H9 (cell line): Measurements from ENCODE around the gene LDLRAD4. TPM values are rescaled to one million over a fixed set of nuclear protein-coding genes. Genes with fewer than 3 reads are reported as not detected.
A peak's percentile ranks its signal among the peaks of the same experiment; 100 is the strongest.

Experiments
- DNase-seq: peaks from one replicate; pipeline ENCODE4 v3.0.0-alpha.2; 2017
- H2AFZ ChIP-seq: one replicate; pipeline ENCODE4 v1.6.1; 2013; ENCODE audit warnings: mild to moderate bottlenecking, low read length, control low read depth, moderate library complexity
- H2AK5ac ChIP-seq: 2 replicates; pipeline ENCODE4 v1.6.1; 2013; ENCODE audit warnings: low read length, control low read depth, mixed read lengths; ENCODE audit not compliant: insufficient read length
- H2BK120ac ChIP-seq: one replicate; pipeline ENCODE4 v1.6.1; 2013; ENCODE audit warnings: low read depth, mild to moderate bottlenecking, low read length, control low read depth, inconsistent platforms; ENCODE audit not compliant: poor library complexity, severe bottlenecking
- H2BK12ac ChIP-seq: 2 replicates; pipeline ENCODE4 v1.6.1; 2013; ENCODE audit warnings: low read length, control low read depth, mixed read lengths, low read depth; ENCODE audit not compliant: insufficient read length
- H2BK15ac ChIP-seq: 2 replicates; pipeline ENCODE4 v1.6.1; 2013; ENCODE audit warnings: low read depth, low read length, control low read depth
- H2BK20ac ChIP-seq: one replicate; pipeline ENCODE4 v1.6.1; 2013; ENCODE audit warnings: low read depth, mild to moderate bottlenecking, low read length, control low read depth, inconsistent platforms; ENCODE audit not compliant: poor library complexity, severe bottlenecking
- H2BK5ac ChIP-seq: 2 replicates; pipeline ENCODE4 v1.6.1; 2013; ENCODE audit warnings: low read length, control low read depth, mixed read lengths; ENCODE audit not compliant: insufficient read length
- H3K14ac ChIP-seq: 2 replicates; pipeline ENCODE4 v1.6.1; 2013; ENCODE audit warnings: low read length, control low read depth; ENCODE audit not compliant: insufficient read depth
- H3K18ac ChIP-seq: 2 replicates; pipeline ENCODE4 v1.6.1; 2013; ENCODE audit warnings: low read depth, mild to moderate bottlenecking, mixed read lengths, low read length, control low read depth; ENCODE audit not compliant: insufficient read length
- H3K23ac ChIP-seq: 2 replicates; pipeline ENCODE4 v1.6.1; 2013; ENCODE audit warnings: low read length, control low read depth, mixed read lengths, low read depth; ENCODE audit not compliant: insufficient read length
- H3K23me2 ChIP-seq: 2 replicates; pipeline ENCODE4 v1.6.1; 2013; ENCODE audit warnings: low read depth, mild to moderate bottlenecking, mixed read lengths, low read length, control low read depth; ENCODE audit not compliant: insufficient read length, poor library complexity, severe bottlenecking
- H3K27ac ChIP-seq: 2 replicates; pipeline ENCODE4 v1.5.1; 2013; ENCODE audit warnings: low read length, control low read depth, mixed read lengths, low read depth; ENCODE audit not compliant: insufficient read length
- H3K27me3 ChIP-seq: 2 replicates; pipeline ENCODE4 v1.6.1; 2013; ENCODE audit warnings: low read length, control low read depth, inconsistent platforms; ENCODE audit not compliant: insufficient read depth
- H3K4ac ChIP-seq: 2 replicates; pipeline ENCODE4 v1.6.1; 2013; ENCODE audit warnings: low read depth, mild to moderate bottlenecking, control low read depth, inconsistent platforms, low read length, moderate library complexity
- H3K4me1 ChIP-seq: 2 replicates; pipeline ENCODE4 v1.6.1; 2013; ENCODE audit warnings: low read length, control low read depth, inconsistent platforms; ENCODE audit not compliant: insufficient read depth
- H3K4me2 ChIP-seq: 2 replicates; pipeline ENCODE4 v1.6.1; 2013; ENCODE audit warnings: low read length, control low read depth, mixed read lengths; ENCODE audit not compliant: insufficient read length, insufficient read depth
- H3K56ac ChIP-seq: 2 replicates; pipeline ENCODE4 v1.6.1; 2013; ENCODE audit warnings: low read depth, mild to moderate bottlenecking, mixed read lengths, low read length, control low read depth; ENCODE audit not compliant: insufficient read length
- H3K79me1 ChIP-seq: 2 replicates; pipeline ENCODE4 v1.6.1; 2013; ENCODE audit warnings: low read depth, mild to moderate bottlenecking, moderate library complexity, low read length, control low read depth, inconsistent platforms; ENCODE audit not compliant: insufficient read depth, poor library complexity, severe bottlenecking
- H3K79me2 ChIP-seq: 2 replicates; pipeline ENCODE4 v1.6.1; 2013; ENCODE audit warnings: low read length, control low read depth, inconsistent platforms; ENCODE audit not compliant: insufficient read depth
- H3K9ac ChIP-seq: 2 replicates; pipeline ENCODE4 v1.6.1; 2013; ENCODE audit warnings: low read length, control low read depth, mixed read lengths; ENCODE audit not compliant: insufficient read length; ENCODE audit errors: extremely low read depth
- H3K9me3 ChIP-seq: one replicate; pipeline ENCODE4 v1.6.1; 2013; ENCODE audit warnings: low read depth, low read length, inconsistent platforms; ENCODE audit not compliant: control insufficient read depth
- H3T11ph ChIP-seq: one replicate; pipeline ENCODE4 v1.6.1; 2013; ENCODE audit warnings: mild to moderate bottlenecking, low read length, control low read depth, inconsistent platforms
- H4K20me1 ChIP-seq: one replicate; pipeline ENCODE4 v1.6.1; 2013; ENCODE audit not compliant: control insufficient read depth, insufficient read length, insufficient read depth
- H4K5ac ChIP-seq: 2 replicates; pipeline ENCODE4 v1.6.1; 2013; ENCODE audit warnings: low read depth, mild to moderate bottlenecking, mixed read lengths, low read length, control low read depth; ENCODE audit not compliant: insufficient read length
- H4K8ac ChIP-seq: replicated peaks from 2 replicates; pipeline ENCODE4 v1.6.1; 2013; ENCODE audit warnings: low read length, control low read depth, mixed read lengths, low read depth; ENCODE audit not compliant: insufficient read length
- H4K91ac ChIP-seq: 2 replicates; pipeline ENCODE4 v1.6.1; 2013; ENCODE audit warnings: low read depth, mild to moderate bottlenecking, moderate library complexity, mixed read lengths, low read length, control low read depth; ENCODE audit not compliant: insufficient read length
- H3K27ac Mint-ChIP-seq, 3 experiments: 2 replicates in 2 of 3; 3 replicates in 1 of 3; pipeline ENCODE4 v1.8.0; 2020 to 2021; ENCODE audit warnings: mixed read lengths in 3 of 3, mild to moderate bottlenecking in 1 of 3, moderate library complexity in 1 of 3
- H3K27me3 Mint-ChIP-seq: 2 replicates; pipeline ENCODE4 v1.8.0; 2021; ENCODE audit warnings: low read depth, mild to moderate bottlenecking, moderate library complexity, mixed read lengths
- H3K36me3 Mint-ChIP-seq, 3 experiments: 2 replicates in 2 of 3; 3 replicates in 1 of 3; pipeline ENCODE4 v1.8.0; 2020 to 2021; ENCODE audit warnings: low read depth in 3 of 3, mixed read lengths in 3 of 3; ENCODE audit not compliant: insufficient read depth in 1 of 3
- H3K4me1 Mint-ChIP-seq, 2 experiments: 2 replicates each; pipeline ENCODE4 v1.8.0; 2020; ENCODE audit warnings: mixed read lengths in 2 of 2
- H3K4me3 Mint-ChIP-seq, 2 experiments: 2 replicates in 1 of 2; 3 replicates in 1 of 2; pipeline ENCODE4 v1.8.0; 2020 to 2021; ENCODE audit warnings: mild to moderate bottlenecking in 2 of 2, mixed read lengths in 2 of 2, moderate library complexity in 1 of 2
- H3K9me3 Mint-ChIP-seq, 2 experiments: 2 replicates in 1 of 2; 3 replicates in 1 of 2; pipeline ENCODE4 v1.8.0; 2020; ENCODE audit warnings: mild to moderate bottlenecking in 2 of 2, mixed read lengths in 2 of 2, moderate library complexity in 1 of 2
- whole genome bisulfite sequencing: extraction: QIAGEN DNeasy Blood & Tissue Kit; methylation state at CpG from one replicate; pipeline ENCODE4 v1.1.7; 2013; ENCODE audit warnings: missing lambda C conversion rate, low lambda C conversion rate, mixed read lengths; ENCODE audit not compliant: insufficient read length; ENCODE audit errors: extremely low coverage; 5-methylcytosine and 5-hydroxymethylcytosine counted together
- total RNA-seq: library from RNA; stranded (reverse); gene quantifications from 2 replicates; pipeline ENCODE4 v1.2.1, GENCODE V29; 2021
- TF ChIP-seq, protein P1 (sequence below): fragments of 200-600 bp; sonication (generic); conservative IDR thresholded peaks from 3 replicates; pipeline ENCODE4 v1.8.0; 2021; ENCODE audit warnings: antibody characterized with exemption, mild to moderate bottlenecking

Gene LDLRAD4
- total RNA-seq, 1 experiment from 2014 or later = 3.9 TPM

DNA sequence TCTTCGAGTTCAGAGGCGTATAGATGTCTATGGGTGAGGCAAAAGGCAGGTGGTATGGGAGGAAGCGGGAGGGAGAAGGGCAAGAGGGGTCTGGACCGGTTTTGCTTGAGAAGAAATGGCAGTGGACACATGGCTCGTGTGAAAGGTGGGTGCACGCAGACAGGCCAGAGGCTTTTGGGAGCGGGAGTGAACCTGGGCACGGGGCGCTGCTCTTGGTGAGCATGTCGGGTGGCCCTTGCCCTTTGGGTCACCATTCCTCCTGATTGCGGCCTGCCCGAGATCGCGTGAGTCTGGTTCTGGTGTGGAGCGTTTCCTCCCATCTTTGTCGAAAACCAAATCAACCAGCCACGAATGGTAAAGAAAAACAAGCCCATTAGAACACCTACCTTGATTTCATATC lies 12.6 kb downstream of the LDLRAD4 start:
- TF ChIP-seq, protein P1, sequence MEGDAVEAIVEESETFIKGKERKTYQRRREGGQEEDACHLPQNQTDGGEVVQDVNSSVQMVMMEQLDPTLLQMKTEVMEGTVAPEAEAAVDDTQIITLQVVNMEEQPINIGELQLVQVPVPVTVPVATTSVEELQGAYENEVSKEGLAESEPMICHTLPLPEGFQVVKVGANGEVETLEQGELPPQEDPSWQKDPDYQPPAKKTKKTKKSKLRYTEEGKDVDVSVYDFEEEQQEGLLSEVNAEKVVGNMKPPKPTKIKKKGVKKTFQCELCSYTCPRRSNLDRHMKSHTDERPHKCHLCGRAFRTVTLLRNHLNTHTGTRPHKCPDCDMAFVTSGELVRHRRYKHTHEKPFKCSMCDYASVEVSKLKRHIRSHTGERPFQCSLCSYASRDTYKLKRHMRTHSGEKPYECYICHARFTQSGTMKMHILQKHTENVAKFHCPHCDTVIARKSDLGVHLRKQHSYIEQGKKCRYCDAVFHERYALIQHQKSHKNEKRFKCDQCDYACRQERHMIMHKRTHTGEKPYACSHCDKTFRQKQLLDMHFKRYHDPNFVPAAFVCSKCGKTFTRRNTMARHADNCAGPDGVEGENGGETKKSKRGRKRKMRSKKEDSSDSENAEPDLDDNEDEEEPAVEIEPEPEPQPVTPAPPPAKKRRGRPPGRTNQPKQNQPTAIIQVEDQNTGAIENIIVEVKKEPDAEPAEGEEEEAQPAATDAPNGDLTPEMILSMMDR = no peak
- WGBS = no CpG with 5 or more reads among the region's 17 CpGs
- H3K4ac ChIP-seq = no peak overlapping the region
- H2BK20ac ChIP-seq = no peak overlapping the region
- H3T11ph ChIP-seq = no peak overlapping the region
- H3K4me1 ChIP-seq = no peaks in the 10 kb centered on the region
- no peak overlapping the region for H4K5ac ChIP-seq
- no peak overlapping the region for H2BK120ac ChIP-seq
- no peak overlapping the region for H3K14ac ChIP-seq
- no peak overlapping the region for H3K23ac ChIP-seq
- Mint-ChIP-seq H3K27me3 (peaks cover 4% of the 10 kb centered on the region; the same call in 1 of the 2 replicates), H3K27ac (no peak overlapping the region), H3K4me3 (peak overlapping the region in 1 of 2 experiments; percentile 15; a peak in 1 of 5 replicates), H3K36me3 (no peaks in the 10 kb centered on the region), H3K9me3 (no peaks in the 10 kb centered on the region), H3K4me1 (peaks cover 9 to 13% of the 10 kb centered on the region in 2 experiments)
- H3K56ac ChIP-seq = no peak overlapping the region
- H4K20me1 ChIP-seq = no peaks in the 10 kb centered on the region
- no peaks in the 10 kb centered on the region for H3K9me3 ChIP-seq
- no peaks in the 10 kb centered on the region for H3K27me3 ChIP-seq
- no peak overlapping the region for H2AFZ ChIP-seq
- no peaks in the 10 kb centered on the region for H3K79me2 ChIP-seq
- no peak overlapping the region for H2AK5ac ChIP-seq
- H4K91ac ChIP-seq = no peak overlapping the region
- no peak overlapping the region for H2BK12ac ChIP-seq
- H3K4me2 ChIP-seq = no peak overlapping the region
- DNase-seq = no peak
- H3K79me1 ChIP-seq = no peaks in the 10 kb centered on the region
- H3K9ac ChIP-seq = no peak overlapping the region
- H3K18ac ChIP-seq = no peak overlapping the region
- no peak overlapping the region for H4K8ac ChIP-seq
- H3K23me2 ChIP-seq = no peaks in the 10 kb centered on the region
- H2BK15ac ChIP-seq = no peak overlapping the region
- no peak overlapping the region for H2BK5ac ChIP-seq
- H3K27ac ChIP-seq = no peak overlapping the region
